ENCODE data around the gene NRN1L.

DNA sequence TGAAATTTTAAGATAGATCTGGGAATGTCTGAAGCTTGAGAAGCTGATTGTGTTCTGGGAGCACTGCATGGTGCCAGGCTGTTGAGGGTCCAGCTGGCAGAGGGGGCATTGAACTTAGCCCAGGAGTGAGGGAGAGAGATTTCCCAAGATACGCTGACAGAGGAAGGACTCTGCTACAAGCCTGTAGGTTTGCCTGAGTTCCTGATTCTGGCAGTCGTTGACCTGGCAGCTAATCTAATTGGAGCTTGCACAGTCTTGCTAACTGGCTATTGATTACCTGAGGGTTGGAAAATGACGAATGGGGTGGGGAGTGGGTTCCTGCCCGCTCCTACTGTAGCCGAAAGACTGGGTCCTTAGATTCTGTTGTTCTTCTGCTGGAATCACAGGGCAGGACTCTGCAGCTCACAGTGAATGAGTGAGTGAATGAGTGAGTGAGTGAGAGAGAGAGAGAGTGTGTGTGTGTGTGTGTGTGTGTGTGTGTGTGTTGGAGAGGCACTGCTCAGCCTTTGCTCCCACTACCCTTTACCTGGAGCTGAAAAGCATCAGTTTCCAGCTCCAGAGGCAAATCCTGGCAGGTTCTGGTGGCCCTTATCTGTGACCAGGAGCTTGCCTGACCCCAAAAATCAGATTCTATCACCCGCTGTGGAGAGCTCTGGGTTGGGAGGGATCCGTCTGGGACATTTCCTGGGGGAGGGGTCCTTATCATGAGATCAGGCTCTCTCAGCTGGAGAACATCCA is 30.2 kb downstream of the NRN1L start:
- TF ChIP-seq ELF4 (IDR thresholded peaks at IDR 0.05): no peak
- TF ChIP-seq BHLHE40 (IDR thresholded peaks at IDR 0.05; ENCODE audit: borderline replicate concordance): no peak
- TF ChIP-seq SP1 (IDR thresholded peaks at IDR 0.05): no peak
- no peak for TF ChIP-seq HDGF (IDR thresholded peaks at IDR 0.05; ENCODE audit: borderline replicate concordance)
